HG03066 (cell line): ENCODE results near the gene CTXND1.
"Not testable (repeated sequence)": the region's sequence is repeated elsewhere in the genome, so short reads cannot be mapped to it uniquely, and the experiment has no call there.

Source experiments
- ATAC-seq: cut with Tn5 transposase; IDR thresholded peaks from one replicate; pipeline ENCODE4 v1.9.1; 2021; ENCODE audit warnings: low read depth; ENCODE audit not compliant: unreplicated experiment

Gene CTXND1

GRCh38 chr15:80162059-80162554 is 89.9 kb downstream of the CTXND1 start:
- ATAC-seq = no peak

DNA sequence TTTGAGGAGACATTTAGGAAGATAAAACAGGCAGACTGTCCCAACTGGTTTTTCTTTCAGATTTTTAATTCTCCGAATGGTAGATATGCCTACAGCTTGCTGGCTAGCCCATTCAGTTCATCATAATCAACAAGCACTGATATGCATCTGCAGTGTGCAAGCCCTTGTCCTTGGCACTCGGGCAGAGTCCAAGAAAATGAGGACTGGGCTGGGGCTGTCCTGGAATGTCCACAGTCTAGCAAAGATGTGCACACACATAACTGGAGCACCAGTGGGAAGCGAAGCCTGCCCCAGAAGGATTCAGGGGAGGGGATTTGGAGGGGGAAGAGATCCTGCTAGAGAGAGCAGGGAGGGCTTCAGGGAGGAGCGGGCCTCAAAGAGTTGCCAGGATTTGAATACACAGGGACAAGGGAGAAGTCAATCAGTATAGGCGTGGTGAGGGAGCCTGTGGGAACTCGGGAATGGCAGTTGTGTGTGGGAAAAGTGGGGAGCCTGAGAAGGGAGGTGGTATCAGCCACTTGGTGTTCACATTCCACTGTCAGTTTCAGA is 90.5 kb downstream of the CTXND1 start:
- no peak for ATAC-seq

DNA sequence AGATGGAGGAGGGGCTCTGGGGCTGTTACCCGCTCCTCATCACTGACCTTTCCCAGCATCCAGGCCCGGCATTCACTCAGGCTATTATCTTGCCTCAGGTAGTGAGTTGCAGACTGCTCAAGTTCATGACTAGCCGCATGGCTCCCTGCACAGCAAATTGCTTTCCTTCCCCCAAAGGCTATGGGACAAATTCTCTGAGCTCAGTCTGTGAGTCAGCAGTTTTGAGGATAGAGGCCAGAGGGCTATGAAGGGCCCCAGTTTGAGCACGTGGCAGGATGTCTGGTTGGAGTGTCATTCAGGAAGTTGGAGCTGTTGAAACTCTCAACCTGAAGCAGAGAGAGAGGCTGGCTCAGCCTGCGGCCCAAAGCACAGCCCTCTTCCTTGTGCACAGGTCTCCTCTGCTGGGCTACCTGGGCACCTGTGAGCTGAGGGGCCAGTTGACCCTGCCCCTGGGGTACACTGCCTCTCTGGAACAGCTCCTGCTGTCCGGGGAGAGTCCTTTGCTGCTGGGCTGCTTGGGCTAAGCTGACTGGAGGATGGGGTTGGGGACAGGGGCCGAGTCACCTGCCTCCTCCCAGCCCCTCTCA is 91.3 kb downstream of the CTXND1 start:
- peak; percentile 85 for ATAC-seq

DNA sequence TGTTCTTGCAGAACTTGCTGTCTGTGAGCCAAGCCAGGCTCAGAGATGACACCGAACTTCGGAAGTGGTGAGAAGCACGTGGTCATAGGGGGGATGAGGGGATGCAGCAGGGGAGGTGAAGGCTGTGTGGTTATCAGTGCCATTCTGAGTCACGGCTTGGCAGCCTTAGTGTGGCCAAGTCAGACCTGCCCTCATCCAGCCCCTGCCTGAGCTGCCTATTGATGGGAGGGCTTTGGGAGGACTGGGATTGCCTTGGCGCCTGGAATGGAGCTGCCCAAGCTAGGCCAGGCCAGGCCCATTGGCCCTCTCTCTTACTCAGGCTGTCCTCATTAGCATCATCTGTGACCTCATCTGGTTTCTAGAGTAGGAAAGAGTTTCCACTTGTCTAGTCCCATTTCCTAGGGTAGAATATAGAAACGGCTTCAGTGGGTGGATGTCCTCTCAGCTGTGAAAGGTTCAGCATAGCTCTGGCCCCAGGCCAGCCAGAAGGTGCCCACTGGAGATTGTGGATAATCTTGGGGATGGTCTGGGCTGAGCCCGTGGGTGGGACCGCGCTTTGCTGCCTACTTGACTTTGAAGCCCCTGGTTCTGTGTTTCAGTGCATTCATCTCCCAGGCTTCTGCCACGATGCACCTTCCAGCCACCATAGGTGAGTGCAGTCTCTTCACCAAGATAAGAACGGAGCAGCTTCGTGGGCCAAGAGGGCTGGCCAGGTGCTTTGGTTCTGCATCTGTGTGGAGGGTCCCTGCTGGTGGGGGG is 92.0 kb downstream of the CTXND1 start:
- ATAC-seq = no peak

GRCh38 chr15:80159301-80159700 is 92.7 kb downstream of the CTXND1 start:
- ATAC-seq = no peak

- ATAC-seq = no peak
Measured at GRCh38 chr15:80157215-80157614, 94.8 kb downstream of the CTXND1 start.

DNA sequence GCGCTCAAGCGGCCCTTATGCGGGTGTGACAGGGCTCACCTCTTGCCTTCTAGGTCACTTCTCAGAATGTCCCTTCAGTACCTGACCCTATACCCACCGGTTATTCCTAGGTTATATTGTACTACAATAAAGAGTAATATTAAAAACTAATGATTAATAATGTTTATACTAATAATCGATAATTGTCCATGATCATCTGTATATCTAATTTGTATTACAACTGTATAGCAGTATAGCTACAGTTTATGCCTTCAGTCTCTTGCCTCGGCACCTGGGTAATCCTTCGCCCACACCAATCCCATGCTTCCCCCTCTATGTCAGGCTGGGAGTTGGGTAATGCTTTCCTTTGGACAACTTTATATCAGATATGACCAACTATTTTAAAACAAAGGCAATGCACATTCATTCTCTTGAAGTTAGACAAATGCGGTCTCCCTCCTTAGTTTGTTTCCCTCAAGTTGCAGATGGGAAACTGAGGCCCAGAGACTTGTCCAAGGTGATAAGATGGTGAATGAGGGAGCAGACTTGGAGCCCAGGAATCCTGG is 95.8 kb downstream of the CTXND1 start:
- no peak for ATAC-seq

DNA sequence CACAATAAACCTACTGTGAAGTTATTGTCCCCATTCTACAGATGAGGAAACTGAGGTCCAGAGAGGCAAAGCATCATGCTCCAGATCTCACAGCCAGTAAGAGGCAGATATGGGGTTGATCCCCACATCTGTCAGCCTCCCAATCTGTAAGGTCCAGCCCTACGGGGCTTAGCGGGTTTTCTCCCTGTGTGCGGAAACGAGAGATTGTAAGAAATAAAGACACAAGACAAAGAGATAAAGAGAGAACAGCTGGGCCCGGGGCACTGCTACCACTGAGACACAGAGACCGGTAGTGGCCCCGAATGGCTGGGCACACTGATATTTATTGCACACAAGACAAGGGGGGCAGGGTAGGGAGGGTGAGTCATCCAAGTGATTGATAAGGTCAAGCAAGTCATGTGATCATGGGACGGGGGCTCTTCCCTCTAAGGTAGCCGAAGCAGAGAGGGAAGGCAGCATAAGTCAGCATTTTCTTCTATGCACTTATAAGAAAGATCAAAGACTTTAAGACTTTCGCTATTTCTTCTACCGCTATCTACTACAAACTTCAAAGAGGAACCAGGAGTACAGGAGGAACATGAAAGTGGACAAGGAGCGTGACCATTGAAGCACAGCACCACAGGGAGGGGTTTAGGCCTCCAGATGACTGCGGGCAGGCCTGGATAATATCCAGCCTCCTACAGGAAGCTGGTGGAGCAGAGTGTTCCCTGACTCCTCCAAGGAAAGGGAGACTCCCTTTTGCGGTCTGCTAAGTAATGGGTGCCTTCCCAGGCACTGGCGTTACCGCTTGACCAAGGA is 96.4 kb downstream of the CTXND1 start:
- ATAC-seq = not testable (repeated sequence)

- ATAC-seq = no peak
Measured at GRCh38 chr15:80155001-80155377, 97.0 kb downstream of the CTXND1 start.

GRCh38 chr15:80154336-80154735 is 97.7 kb downstream of the CTXND1 start:
- no peak for ATAC-seq

DNA sequence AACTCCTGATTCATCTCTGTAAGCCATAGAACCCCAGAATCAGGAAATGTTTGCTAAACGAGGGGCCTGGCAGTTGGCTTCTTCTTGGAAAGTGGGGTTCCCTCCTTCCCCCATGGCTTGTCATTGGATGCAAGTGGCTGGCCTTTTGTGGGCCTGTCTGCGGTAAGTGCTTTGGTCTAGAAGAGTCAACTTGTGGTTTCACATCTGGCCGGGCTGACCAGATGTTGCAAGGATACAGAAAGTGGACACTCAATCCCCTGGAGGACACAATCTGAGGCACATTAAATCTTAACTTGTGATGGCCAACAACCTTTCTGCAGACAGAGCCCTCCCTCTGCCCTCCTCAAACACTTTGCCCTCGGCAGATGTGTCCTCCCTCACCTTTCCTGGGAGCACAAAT is 98.1 kb downstream of the CTXND1 start:
- no peak for ATAC-seq

DNA sequence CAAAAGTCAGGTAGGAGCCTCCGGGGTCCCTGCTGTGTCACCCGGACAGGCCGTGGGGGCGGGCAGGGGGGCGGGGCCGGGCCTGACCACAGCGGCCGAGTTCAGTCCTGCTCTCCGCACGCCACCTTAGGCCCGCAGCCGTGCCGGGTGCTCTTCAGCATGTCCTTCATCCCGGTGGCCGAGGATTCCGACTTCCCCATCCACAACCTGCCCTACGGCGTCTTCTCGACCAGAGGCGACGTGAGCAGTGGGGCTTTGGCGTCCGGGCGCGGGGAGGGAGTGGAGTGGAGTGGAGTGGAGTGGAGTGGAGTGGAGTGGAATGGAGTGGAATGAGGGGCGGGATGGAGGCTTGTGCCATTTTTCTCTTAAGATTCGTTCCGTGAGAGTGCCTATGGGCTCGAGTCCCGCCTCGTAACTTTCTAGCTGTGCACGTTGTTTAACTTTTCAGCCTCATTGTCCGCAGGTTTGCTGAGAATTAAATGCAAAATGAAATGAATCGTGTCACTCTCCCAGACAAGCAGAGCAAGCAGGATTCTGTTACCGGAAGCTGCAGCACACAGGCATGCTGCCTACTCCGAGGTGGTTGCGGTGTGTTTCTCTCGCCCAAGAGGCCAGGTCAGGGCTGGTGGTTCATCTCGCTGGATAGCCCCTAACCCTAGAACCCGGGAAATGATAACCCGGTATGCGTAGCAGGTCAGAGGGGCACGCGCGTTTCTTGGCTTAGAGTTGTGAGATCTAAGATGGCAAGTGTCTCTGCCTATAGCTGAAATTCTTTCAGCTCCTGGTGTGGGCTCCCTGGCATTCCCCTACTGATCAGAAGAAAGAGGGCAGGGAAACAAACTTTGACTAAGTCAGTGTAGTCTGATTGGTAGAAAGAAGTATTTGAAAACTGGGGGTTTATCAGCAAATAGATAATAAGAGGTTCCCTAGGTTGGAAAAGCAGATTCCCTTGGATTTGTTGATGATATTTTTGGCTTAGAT is 98.8 kb downstream of the CTXND1 start, which contains the start of gene FAH:
FAH (plus strand) TSS at position 104 of the 981 bp plus-strand sequence; CDS start at position 160, 56 bp downstream.
- ATAC-seq = peak; percentile 65

DNA sequence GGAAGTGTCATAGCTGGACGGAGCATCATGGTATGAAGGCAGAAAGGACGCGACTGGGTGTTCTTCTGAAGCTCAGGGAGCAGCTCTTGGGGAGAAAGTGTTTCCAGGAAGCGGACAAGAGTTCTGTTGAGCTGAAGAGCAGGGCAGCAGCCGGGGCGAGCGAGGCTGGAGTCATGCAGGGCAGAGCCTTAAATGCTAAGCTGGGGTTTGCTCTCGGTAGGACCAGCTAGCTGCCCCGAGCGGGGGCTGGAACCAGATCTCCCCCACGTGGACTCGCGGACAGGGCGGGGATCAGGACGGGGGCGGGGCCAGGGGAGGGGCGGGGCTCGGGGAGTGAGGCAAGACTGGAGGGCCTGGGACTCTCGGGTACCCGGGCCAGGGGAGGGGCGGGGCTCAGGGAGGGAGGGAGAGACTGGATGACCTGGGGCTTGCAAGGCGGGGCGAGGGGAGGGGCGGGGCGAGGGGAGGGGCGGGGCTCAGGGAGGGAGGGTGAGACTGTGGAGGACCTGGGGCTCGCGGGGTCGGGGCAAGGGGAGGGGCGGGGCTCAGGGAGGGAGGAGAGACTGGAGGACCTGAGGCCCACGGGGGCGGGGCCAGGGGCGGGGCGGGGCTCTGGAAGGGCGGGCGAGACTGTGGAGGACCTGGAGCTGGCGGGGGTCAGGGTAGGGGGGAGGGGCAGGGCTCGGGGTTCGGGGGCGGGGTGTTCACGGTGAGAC is 99.7 kb downstream of the CTXND1 start:
- ATAC-seq = peak; percentile 44

GRCh38 chr15:80151576-80151975 is 100.4 kb downstream of the CTXND1 start:
- ATAC-seq = no peak

DNA sequence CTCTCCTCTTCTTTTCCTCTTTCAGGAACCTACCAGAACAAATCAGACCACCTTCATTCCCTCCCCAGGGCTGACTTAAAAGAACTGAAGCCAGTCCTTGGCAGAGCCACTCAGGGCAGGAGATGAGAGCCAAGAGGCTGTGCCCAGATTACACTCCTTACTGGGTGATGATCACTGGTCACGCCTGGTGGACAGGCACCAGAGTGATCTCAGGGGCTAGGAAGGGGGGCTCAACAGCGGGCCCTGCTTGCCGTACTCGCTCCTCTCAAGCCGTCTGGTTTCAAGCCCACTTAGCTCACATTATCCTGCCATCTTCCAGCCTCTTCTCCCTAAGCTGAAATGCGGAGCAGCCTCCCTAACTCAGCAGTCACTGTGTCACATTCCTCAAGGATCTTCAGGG is 100.9 kb downstream of the CTXND1 start:
- ATAC-seq = no peak
